AG04450 (cell line): ENCODE data around the gene RFLNA. TPM values are rescaled to one million over a fixed set of nuclear protein-coding genes. Genes with fewer than 3 reads are reported as not detected.

ENCODE experiments used
- CTCF ChIA-PET: fragments of 300-600, 350-600 bp; formaldehyde crosslinking; extraction: SDS; loops from one replicate; lab custom pipeline; 2022; ENCODE audit warnings: antibody characterized with exemption, inconsistent platforms; lab: Charles Lee
- POLR2A ChIA-PET: fragments of 350-600 bp; formaldehyde crosslinking; extraction: SDS; loops from one replicate; lab custom pipeline; 2021; ENCODE audit warnings: antibody characterized with exemption, inconsistent platforms; lab: Yijun Ruan, JAX
- DNase-seq: peaks from one replicate; pipeline ENCODE4 v3.0.0-alpha.2; 2011; ENCODE audit warnings: low read depth, low spot score
- H3K27ac ChIP-seq: one replicate; pipeline ENCODE4 v1.5.1; 2012; ENCODE audit warnings: low read depth, low read length, control low read depth
- H3K27me3 ChIP-seq: one replicate; pipeline ENCODE4 v1.6.0; 2012; ENCODE audit warnings: low read length; ENCODE audit not compliant: control insufficient read depth, insufficient read depth
- H3K4me3 ChIP-seq: 2 replicates; pipeline ENCODE4 v1.5.1; 2011; ENCODE audit warnings: mild to moderate bottlenecking, low read depth, low read length, control low read depth
- H3K9me3 ChIP-seq: 2 replicates; pipeline ENCODE4 v1.5.1; 2012; ENCODE audit warnings: low read length; ENCODE audit not compliant: control insufficient read depth, insufficient read depth
- CTCF ChIP-seq: IDR thresholded peaks from 2 replicates; pipeline ENCODE4 v1.5.1; 2011; ENCODE audit warnings: low read depth, low read length, control low read depth, inconsistent platforms
- polyA plus RNA-seq: library from polyadenylated mRNA; depleted of rRNA; stranded (reverse); fragments of >200 nt; gene quantifications from 2 replicates; pipeline ENCODE4 v1.2.3, GENCODE V29; 2011

The RFLNA gene
- polyA plus RNA-seq, 1 experiment, result not detected

- POLR2A ChIA-PET, result no interaction called here
- Histone ChIP-seq H3K4me3 (no peak overlapping the region), H3K27me3 (peaks cover 47% of the 10 kb centered on the region), H3K27ac (no peak overlapping the region), H3K9me3 (peaks cover 11% of the 10 kb centered on the region)
- no peak for TF ChIP-seq CTCF
- CTCF ChIA-PET, result interaction anchor here (1.2 to 1.4 kb wide), 2 partner anchors 31 to 258 kb away, joined by 3 read pairs; no protein-coding TSS in a partner anchor
- no peak for DNase-seq
These were observed 5.0 kb upstream of the RFLNA start for GRCh38 chr12:124289634-124290600.

GRCh38 chr12:124292385-124292784, 2.5 kb upstream of the RFLNA start:
- no peak for TF ChIP-seq CTCF
- no peak overlapping the region for H3K27ac ChIP-seq
- POLR2A ChIA-PET, result no interaction called here
- peaks cover 6% of the 10 kb centered on the region for H3K9me3 ChIP-seq
- no peak overlapping the region for H3K4me3 ChIP-seq
- CTCF ChIA-PET, result no interaction called here
- H3K27me3 ChIP-seq, result peaks cover 59% of the 10 kb centered on the region
- DNase-seq, result no peak

- no peak for DNase-seq
- H3K4me3 ChIP-seq, result no peak overlapping the region
- peaks cover 58% of the 10 kb centered on the region for H3K27me3 ChIP-seq
- H3K9me3 ChIP-seq, result no peaks in the 10 kb centered on the region; the same call in 1 of the 2 replicates
- no peak for TF ChIP-seq CTCF
- CTCF ChIA-PET, result no interaction called here
- POLR2A ChIA-PET, result no interaction called here
- H3K27ac ChIP-seq, result no peak overlapping the region
These were observed 1.4 kb upstream of the RFLNA start for GRCh38 chr12:124293286-124294003.

GRCh38 chr12:124295431-124296058, 652 bp downstream of the RFLNA start:
- H3K9me3 ChIP-seq, result no peaks in the 10 kb centered on the region; the same call in 1 of the 2 replicates
- TF ChIP-seq CTCF, result no peak
- ChIA-PET CTCF (no interaction called here), POLR2A (no interaction called here)
- H3K4me3 ChIP-seq, result no peak overlapping the region
- H3K27ac ChIP-seq, result no peak overlapping the region
- H3K27me3 ChIP-seq, result peaks cover 56% of the 10 kb centered on the region
- no peak for DNase-seq
